ENCODE data around the gene PRCP.

- TF ChIP-seq CTCF (IDR thresholded peaks at IDR 0.05) (no peak), POLR2A (IDR thresholded peaks at IDR 0.05) (no peak), EP300 (IDR thresholded peaks at IDR 0.05) (no peak)
Observed at GRCh38 chr11:82895437-82896091, 4.7 kb downstream of the PRCP start.

All from ovary (tissue), 3 donors.